Forelimb muscle (tissue), 1 donor: ENCODE results near the gene AGXT. TPM values are rescaled to one million over a fixed set of nuclear protein-coding genes. Genes with fewer than 3 reads are reported as not detected.

Source experiments
- DNase-seq: peaks from one replicate; pipeline ENCODE4 v3.0.0-alpha.2; 2013; ENCODE audit warnings: low read depth
- polyA plus RNA-seq: library from polyadenylated mRNA; unstranded; fragments of 120-200 nt; gene quantifications from one replicate; pipeline ENCODE4 v1.2.1, GENCODE V29; 2013; ENCODE audit not compliant: insufficient read length

AGXT gene
- polyA plus RNA-seq, 1 donor: not detected

DNA sequence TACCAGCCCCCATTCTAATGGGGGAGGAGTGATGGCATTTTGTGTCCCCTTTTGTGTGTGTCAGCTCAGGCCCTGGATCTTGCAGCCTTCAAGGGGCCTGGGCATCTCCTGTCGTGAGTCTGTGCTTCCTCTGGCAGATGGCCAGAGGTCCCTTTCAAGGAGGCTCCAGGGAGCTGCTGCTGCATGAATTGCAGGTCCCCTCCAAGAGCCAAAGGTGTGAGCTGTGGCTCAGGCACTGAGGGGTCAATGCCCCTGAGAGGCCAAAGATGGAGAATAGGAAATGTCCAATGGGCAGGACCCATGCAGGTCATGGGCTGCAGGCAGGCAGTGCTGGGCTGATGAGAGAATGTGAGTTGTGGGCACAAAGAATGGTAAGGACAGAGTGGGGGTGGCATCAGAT lies 16.9 kb downstream of the AGXT start:
- DNase-seq: no peak

- DNase-seq: no peak
Observed at GRCh38 chr2:240886023-240886565, 17.5 kb downstream of the AGXT start.

- no peak for DNase-seq
Observed at GRCh38 chr2:240886678-240887609, 18.3 kb downstream of the AGXT start.

- no peak for DNase-seq
Observed at GRCh38 chr2:240887631-240888030, 19.0 kb downstream of the AGXT start.

DNA sequence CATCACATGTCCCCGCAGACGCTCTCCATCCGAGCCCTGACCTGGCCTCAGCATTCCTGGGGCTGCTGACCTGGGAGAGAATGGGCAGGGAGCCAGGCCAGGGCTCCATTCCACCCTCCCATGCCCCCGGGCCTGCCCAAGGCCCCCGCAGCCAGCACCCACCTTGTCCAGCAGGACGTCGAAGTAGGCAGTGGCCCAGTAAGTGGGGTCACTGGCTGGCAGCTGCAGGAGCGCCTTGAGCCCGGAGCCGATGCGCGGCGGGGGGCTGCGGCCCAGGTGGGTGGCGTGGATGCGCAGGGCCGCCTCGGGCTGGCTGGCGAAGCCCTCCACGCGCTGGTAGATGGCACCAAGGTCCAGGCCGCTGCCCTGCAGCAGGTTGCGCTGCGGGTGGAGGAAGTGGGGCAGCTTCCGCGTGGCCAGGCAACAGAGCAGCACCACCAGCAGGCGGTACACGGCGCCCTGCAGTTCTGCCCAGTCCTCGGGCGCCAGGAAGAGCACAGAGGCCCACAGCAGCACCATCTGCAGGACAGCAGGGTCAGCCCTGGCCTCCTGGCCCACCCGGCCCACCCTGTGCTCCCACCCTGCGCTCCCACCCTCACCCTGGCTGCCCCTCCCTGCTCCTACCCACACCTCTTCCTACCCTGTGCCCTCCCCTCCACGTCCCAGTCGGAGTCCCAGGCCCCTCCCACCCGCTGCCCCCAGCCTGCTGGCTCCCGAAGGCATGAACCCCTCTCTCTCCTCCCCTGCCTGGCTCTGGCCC lies 19.7 kb downstream of the AGXT start:
- DNase-seq: no peak

GRCh38 chr2:240888890-240889573 lies 20.4 kb downstream of the AGXT start:
- no peak for DNase-seq

DNA sequence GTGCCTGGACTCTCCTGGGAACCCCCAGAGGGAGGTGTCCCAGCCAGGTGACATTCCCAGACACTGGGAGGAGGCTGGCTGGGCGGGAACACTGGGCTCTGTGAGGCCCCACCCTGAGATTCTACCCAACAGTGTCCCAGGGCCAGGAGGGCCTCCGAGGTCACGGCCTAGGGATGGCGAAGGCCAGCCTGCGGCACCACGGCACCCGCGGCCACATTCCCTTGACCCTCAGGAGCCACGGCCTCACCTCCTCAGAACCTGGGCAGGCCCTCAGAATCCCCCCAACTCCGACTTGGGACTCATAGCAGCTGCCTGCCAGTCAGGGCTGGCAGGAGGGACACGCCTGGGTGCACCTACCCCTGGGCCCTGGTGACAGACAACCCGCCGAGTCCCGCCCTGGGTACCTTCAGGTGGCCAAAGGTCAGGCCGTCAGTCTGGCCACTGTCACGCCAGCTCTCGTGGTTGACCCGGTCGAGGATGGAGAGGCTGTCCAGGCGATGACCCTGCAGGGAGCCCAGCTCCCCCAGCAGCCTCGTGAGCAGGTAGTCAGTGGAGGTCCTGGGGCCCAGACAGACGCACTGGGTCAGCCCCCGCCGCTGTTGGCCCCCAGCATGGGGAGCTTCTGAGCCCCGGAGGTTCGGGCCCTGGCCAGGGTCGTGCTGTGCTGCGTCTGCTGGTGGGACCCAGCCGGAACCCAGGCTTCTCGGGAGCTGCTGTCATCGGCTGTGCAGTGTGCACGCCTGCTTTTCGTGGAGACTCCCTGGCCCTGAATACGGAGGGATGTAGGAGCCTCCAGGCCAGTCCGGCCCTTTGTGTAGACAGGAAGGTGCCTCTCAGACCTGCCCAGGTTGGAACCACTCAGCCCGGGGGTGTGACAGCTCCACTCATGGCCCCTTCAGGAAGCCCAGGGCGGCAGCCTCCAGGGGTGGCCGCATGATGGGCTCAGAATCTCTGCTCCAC lies 21.3 kb downstream of the AGXT start:
- DNase-seq: no peak

GRCh38 chr2:240890691-240891090 lies 22.1 kb downstream of the AGXT start:
- no peak for DNase-seq

DNA sequence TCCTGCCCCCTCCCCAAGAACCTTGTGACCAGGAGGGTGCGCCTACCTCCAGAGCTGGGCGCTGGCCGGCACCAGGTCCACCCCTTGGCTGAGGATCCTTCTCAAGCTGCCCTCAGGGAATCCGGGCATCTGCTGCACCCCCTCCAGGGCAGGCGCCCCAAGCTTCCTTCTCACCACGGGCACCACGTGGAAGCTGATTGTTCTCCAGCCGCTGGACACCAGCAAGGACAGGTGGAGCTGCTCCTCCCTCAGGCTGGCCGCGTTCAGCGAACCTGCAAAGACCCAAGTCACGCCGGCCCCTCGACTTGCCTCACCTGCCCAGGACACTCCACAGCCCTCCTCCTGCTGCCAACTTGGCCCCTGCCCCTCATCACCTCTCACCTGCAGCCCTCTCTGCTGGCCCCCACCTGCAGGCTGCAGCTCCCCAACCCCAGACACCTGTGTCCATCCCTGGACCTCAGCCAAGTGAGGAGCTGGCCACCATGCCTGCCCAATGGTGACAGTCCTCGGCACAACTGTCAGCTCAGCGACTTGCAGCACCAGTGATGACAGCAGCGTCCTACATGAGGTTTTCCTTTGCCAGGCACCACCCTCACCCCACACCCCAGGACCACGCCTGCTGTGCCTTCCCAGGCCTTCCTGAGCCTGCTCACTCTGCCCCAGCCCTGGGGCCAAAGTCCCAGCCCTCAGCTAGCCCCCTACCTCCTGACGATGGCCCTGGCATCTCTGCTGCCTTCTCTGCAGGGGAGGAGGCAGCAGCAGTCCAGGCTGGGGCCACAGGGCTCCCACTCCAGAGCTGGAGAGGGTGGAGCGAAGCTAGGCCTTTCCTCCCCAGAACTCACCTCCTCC lies 23.1 kb downstream of the AGXT start:
- no peak for DNase-seq

GRCh38 chr2:240892356-240892755 lies 23.7 kb downstream of the AGXT start:
- no peak for DNase-seq

DNA sequence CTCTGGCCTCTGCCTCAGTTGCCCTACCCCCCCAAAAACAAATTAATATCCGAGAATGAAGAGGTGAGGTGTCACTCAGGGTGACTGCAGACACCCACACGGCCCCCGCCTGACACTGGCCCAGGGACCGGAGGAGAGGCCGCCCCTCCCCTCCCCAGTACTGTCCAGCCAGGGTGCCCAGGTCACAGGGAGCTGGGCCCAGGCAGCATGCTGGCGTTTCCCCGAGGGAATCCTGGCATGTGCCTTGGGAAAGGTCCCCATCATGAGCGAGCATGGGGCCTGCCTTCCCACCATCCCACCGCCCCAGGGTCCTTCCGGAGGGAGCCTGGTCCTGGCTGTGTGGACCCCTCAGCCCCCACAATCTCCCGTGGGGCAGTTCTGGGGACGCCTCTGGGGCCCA lies 24.3 kb downstream of the AGXT start:
- DNase-seq: no peak

GRCh38 chr2:240893363-240893844 lies 24.8 kb downstream of the AGXT start:
- DNase-seq: no peak

- no peak for DNase-seq
Observed at GRCh38 chr2:240894006-240894405, 25.4 kb downstream of the AGXT start.

GRCh38 chr2:240894836-240895558 lies 26.4 kb downstream of the AGXT start:
- no peak for DNase-seq

- no peak for DNase-seq
Observed at GRCh38 chr2:240895656-240896388, 27.2 kb downstream of the AGXT start, which contains the start of gene MAB21L4. TSS of gene MAB21L4 (minus strand) at chr2:240896156. CDS start at chr2:240895997, 159 bp downstream.

GRCh38 chr2:240896394-240896793 lies 27.8 kb downstream of the AGXT start:
- DNase-seq: no peak

- no peak for DNase-seq
Observed at GRCh38 chr2:240896871-240897692, 28.5 kb downstream of the AGXT start.
